A673 (cell line): ENCODE results near the gene SENP7. TPM values are rescaled to one million over a fixed set of nuclear protein-coding genes. Genes with fewer than 3 reads are reported as not detected.
A peak's percentile ranks its signal among the peaks of the same experiment; 100 is the strongest.

Experiments
- BruUV-seq: library from RNA; stranded (reverse); fragments of 400-500 nt; replicated peaks from 2 replicates; lab custom pipeline; 2021; lab: Mats Ljungman, UMichigan
- CTCF ChIA-PET: fragments of 300-600 bp; sonication (Branson Sonifier 250); formaldehyde crosslinking; loops from one replicate; lab custom pipeline; 2022; ENCODE audit warnings: antibody characterized with exemption; lab: Charles Lee
- POLR2A ChIA-PET: fragments of 300-600 bp; sonication (Branson Sonifier 250); formaldehyde crosslinking; loops from one replicate; lab custom pipeline; 2022; ENCODE audit warnings: antibody characterized with exemption; ENCODE audit not compliant: low non-redundant PET; lab: Charles Lee
- DNase-seq: peaks from one replicate; pipeline ENCODE4 v3.0.0-alpha.2; 2015; ENCODE audit warnings: low spot score
- H3K27ac ChIP-seq: fragments of 200-600 bp; sonication (generic); 2 replicates; pipeline ENCODE4 v1.5.1; 2016; ENCODE audit warnings: mixed run types, low read depth, mild to moderate bottlenecking, mixed read lengths, antibody characterized with exemption, low read length; ENCODE audit not compliant: poor library complexity, severe bottlenecking
- H3K27me3 ChIP-seq: fragments of 200-600 bp; sonication (generic); replicated peaks from 2 replicates; pipeline ENCODE4 v1.6.1; 2017; ENCODE audit warnings: mixed run types, low read depth, mild to moderate bottlenecking, mixed read lengths, antibody characterized with exemption, low read length; ENCODE audit not compliant: insufficient read depth, poor library complexity
- H3K36me3 ChIP-seq: fragments of 200-600 bp; sonication (generic); 2 replicates; pipeline ENCODE4 v1.6.1; 2016; ENCODE audit warnings: mixed run types, mild to moderate bottlenecking, mixed read lengths, antibody characterized with exemption, low read length; ENCODE audit not compliant: insufficient read depth, poor library complexity, severe bottlenecking
- H3K4me1 ChIP-seq: fragments of 200-600 bp; sonication (generic); 2 replicates; pipeline ENCODE4 v1.6.1; 2017; ENCODE audit warnings: mixed run types, mild to moderate bottlenecking, mixed read lengths, antibody characterized with exemption, low read length; ENCODE audit not compliant: insufficient read depth, poor library complexity, severe bottlenecking
- H3K4me3 ChIP-seq: fragments of 200-600 bp; sonication (generic); 2 replicates; pipeline ENCODE4 v1.5.1; 2016; ENCODE audit warnings: low read depth, mixed run types, mild to moderate bottlenecking, mixed read lengths, low read length; ENCODE audit not compliant: poor library complexity, severe bottlenecking
- H3K9me3 ChIP-seq: fragments of 200-600 bp; sonication (generic); 2 replicates; pipeline ENCODE4 v1.6.1; 2016; ENCODE audit warnings: mixed run types, low read depth, mild to moderate bottlenecking, mixed read lengths, antibody characterized with exemption, low read length; ENCODE audit not compliant: poor library complexity, severe bottlenecking
- CTCF ChIP-seq: fragments of 300-800, 200-600 bp; sonication (generic); conservative IDR thresholded peaks from 2 replicates; pipeline ENCODE4 v1.5.1; 2017; ENCODE audit warnings: low read depth, mild to moderate bottlenecking, antibody characterized with exemption, low read length, moderate library complexity, mixed read lengths
- EZH2 ChIP-seq: fragments of 200-600 bp; sonication (generic); IDR thresholded peaks from 2 replicates; pipeline ENCODE4 v1.6.1; 2017; ENCODE audit warnings: borderline replicate concordance, low read depth, mild to moderate bottlenecking, mixed read lengths, antibody characterized with exemption, low read length; ENCODE audit not compliant: poor library complexity, severe bottlenecking
- intact Hi-C: fragments of 100-400 bp; cut with micrococcal nuclease; formaldehyde crosslinking; loops from one replicate; pipeline ENCODE4 v1.10.0; 2022; ENCODE audit not compliant: unreplicated experiment
- total RNA-seq: library from RNA; stranded (reverse); gene quantifications from 2 replicates; pipeline ENCODE4 v1.2.3, GENCODE V29; 2021

SENP7 gene
- total RNA-seq, 1 experiment from 2014 or later = 10.2 TPM

DNA sequence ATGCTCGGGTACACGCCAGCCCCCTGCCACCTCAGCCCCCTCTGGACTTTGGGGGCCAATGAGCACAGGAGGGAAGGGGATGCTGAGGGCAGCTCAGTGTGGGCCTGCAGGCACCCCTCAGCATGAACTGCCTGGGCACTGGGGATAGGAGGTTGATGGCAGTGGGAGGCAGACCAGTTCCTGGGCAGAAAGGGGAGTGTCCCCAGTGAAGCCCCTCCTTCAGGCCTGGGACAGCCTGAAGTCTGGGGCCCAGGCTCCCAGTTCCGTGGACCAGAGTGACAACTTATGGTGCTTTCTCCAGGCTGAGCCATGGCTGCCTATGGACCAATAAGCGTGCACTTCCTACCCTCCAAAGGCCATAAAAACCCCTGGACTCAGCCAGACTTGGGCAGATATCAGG, 129.4 kb downstream of the SENP7 start:
- Histone ChIP-seq H3K9me3 (no peaks in the 10 kb centered on the region), H3K36me3 (no peaks in the 10 kb centered on the region), H3K27me3 (no peaks in the 10 kb centered on the region), H3K27ac (no peak overlapping the region), H3K4me3 (no peak overlapping the region), H3K4me1 (no peaks in the 10 kb centered on the region)
- ChIA-PET CTCF (no interaction called here), POLR2A (no interaction called here)
- DNase-seq = no peak
- intact Hi-C loops = loop anchor here (5.0 to 10.0 kb wide), 5 partner anchors 186 to 646 kb away; no protein-coding TSS in a partner anchor
- no peak for TF ChIP-seq EZH2
- BruUV-seq = no TSS peak

GRCh38 chr3:101383156-101383575, 129.8 kb downstream of the SENP7 start:
- no peak overlapping the region for H3K4me3 ChIP-seq
- ChIA-PET POLR2A (no interaction called here), CTCF (no interaction called here)
- H3K36me3 ChIP-seq = no peaks in the 10 kb centered on the region
- no peaks in the 10 kb centered on the region for H3K4me1 ChIP-seq
- intact Hi-C loops = loop anchor here (5.0 to 10.0 kb wide), 5 partner anchors 186 to 646 kb away; no protein-coding TSS in a partner anchor
- no peak overlapping the region for H3K27ac ChIP-seq
- DNase-seq = no peak
- no peaks in the 10 kb centered on the region for H3K9me3 ChIP-seq
- TF ChIP-seq EZH2 (no peak), CTCF (no peak)
- H3K27me3 ChIP-seq = no peaks in the 10 kb centered on the region
- BruUV-seq = no TSS peak

GRCh38 chr3:101381809-101382208, 131.2 kb downstream of the SENP7 start:
- TF ChIP-seq EZH2 (no peak), CTCF (peak; percentile 65)
- no TSS peak for BruUV-seq
- H3K36me3 ChIP-seq = no peaks in the 10 kb centered on the region
- DNase-seq = peak; percentile 77
- H3K4me3 ChIP-seq = no peak overlapping the region
- H3K4me1 ChIP-seq = no peaks in the 10 kb centered on the region
- intact Hi-C loops = loop anchor here (5.0 to 10.0 kb wide), 5 partner anchors 185 to 645 kb away; no protein-coding TSS in a partner anchor
- ChIA-PET CTCF (interaction anchor here (0.6 to 1.0 kb wide), 7 partner anchors 152 to 1053 kb away, joined by 3 to 7 read pairs (median 3); no protein-coding TSS in a partner anchor), POLR2A (no interaction called here)
- H3K9me3 ChIP-seq = no peaks in the 10 kb centered on the region
- no peak overlapping the region for H3K27ac ChIP-seq
- H3K27me3 ChIP-seq = no peaks in the 10 kb centered on the region
